Breast epithelium (tissue), 4 donors: ENCODE measurements around the gene LY6G5B. TPM values are rescaled to one million over a fixed set of nuclear protein-coding genes. Genes with fewer than 3 reads are reported as not detected.

ENCODE experiments used
- DNase-seq, 2 donors: peaks; one replicate each; pipeline ENCODE4 v3.0.0-alpha.2; 2019; ENCODE audit warnings: low spot score in 2 of 2
- H3K27ac ChIP-seq, 2 donors: fragments of 200-600 bp; sonication (generic) in 1 of 2; one replicate each; pipeline ENCODE4 v1.5.1; 2016 to 2019; ENCODE audit warnings: mild to moderate bottlenecking in 1 of 2
- H3K27me3 ChIP-seq, 2 donors: fragments of 200-600 bp; sonication (generic) in 1 of 2; one replicate each; pipeline versions ENCODE4 v1.5.1 to v1.6.0; 2017 to 2019; ENCODE audit warnings: control low read depth in 1 of 2, mild to moderate bottlenecking in 1 of 2
- H3K36me3 ChIP-seq: fragments of 200-600 bp; one replicate; pipeline ENCODE4 v1.5.1; 2019
- H3K4me1 ChIP-seq, 2 donors: fragments of 200-600 bp; sonication (generic); one replicate each; pipeline ENCODE4 v1.5.1; 2016 to 2019; ENCODE audit warnings: control low read depth in 1 of 2
- H3K4me3 ChIP-seq, 3 donors: fragments of 200-600 bp; sonication (generic); 1 replicate in 2 of 3; 2 replicates in 1 of 3; pipeline ENCODE4 v1.5.1; 2016 to 2019; ENCODE audit warnings: mild to moderate bottlenecking in 3 of 3, moderate library complexity in 2 of 3
- H3K9me3 ChIP-seq, 2 donors: fragments of 200-600 bp; sonication (generic) in 1 of 2; one replicate each; pipeline ENCODE4 v1.5.1; 2016 to 2019; ENCODE audit warnings: control low read depth in 1 of 2
- CTCF ChIP-seq, 3 donors: fragments of 450-650 bp; IDR thresholded peaks; one replicate each; pipeline ENCODE4 v1.5.1; 2016 to 2017; ENCODE audit warnings: antibody characterized with exemption in 3 of 3, mild to moderate bottlenecking in 3 of 3, moderate library complexity in 3 of 3
- POLR2A ChIP-seq: fragments of 450-650 bp; IDR thresholded peaks from one replicate; pipeline ENCODE4 v1.6.1; 2016; ENCODE audit warnings: antibody characterized with exemption, mild to moderate bottlenecking, moderate library complexity
- POLR2AphosphoS5 ChIP-seq, 3 donors: sonication (generic); formaldehyde crosslinking; IDR thresholded peaks; one replicate each; pipeline ENCODE4 v1.6.1; 2017; ENCODE audit warnings: antibody characterized with exemption in 3 of 3
- intact Hi-C: fragments of 100-400 bp; cut with DNase I; formaldehyde crosslinking; loops from one replicate; pipeline ENCODE4 v1.15.1; 2023; ENCODE audit warnings: low total_unique reads
- total RNA-seq, 3 donors: library from RNA; depleted of rRNA; stranded (reverse); fragments of >200 nt; gene quantifications; one replicate each; pipeline ENCODE4 v1.1.0, GENCODE V29; 2016

Gene LY6G5B
- total RNA-seq, 3 donors from 2014 or later = 6.2 to 12.7 (median 8.5) TPM

GRCh38 chr6:31690231-31691077, 20.7 kb downstream of the LY6G5B start:
- Histone ChIP-seq H3K4me1 (no peaks in the 10 kb centered on the region), H3K27me3 (no peaks in the 10 kb centered on the region), H3K27ac (no peak overlapping the region), H3K4me3 (no peak overlapping the region), H3K36me3 (peaks cover 8% of the 10 kb centered on the region), H3K9me3 (no peaks in the 10 kb centered on the region)
- intact Hi-C loops = loop anchor here (10.0 kb wide), 1 partner anchor 264 kb away; the partner anchor contains the start of genes NELFE and SKIC2
- no peak for TF ChIP-seq CTCF (IDR thresholded peaks at IDR 0.05)
- TF ChIP-seq POLR2A = no peak
- TF ChIP-seq POLR2AphosphoS5 (IDR thresholded peaks at IDR 0.05) = no peak
- DNase-seq = no peak

- DNase-seq = no peak
- Histone ChIP-seq H3K4me3 (no peak overlapping the region), H3K27ac (no peak overlapping the region), H3K9me3 (no peaks in the 10 kb centered on the region), H3K4me1 (no peaks in the 10 kb centered on the region), H3K36me3 (peaks cover 8% of the 10 kb centered on the region), H3K27me3 (no peaks in the 10 kb centered on the region)
- TF ChIP-seq POLR2AphosphoS5 (IDR thresholded peaks at IDR 0.05) = no peak
- TF ChIP-seq POLR2A = no peak
- TF ChIP-seq CTCF (IDR thresholded peaks at IDR 0.05) = no peak
- intact Hi-C loops = loop anchor here (10.0 kb wide), 1 partner anchor 264 kb away; the partner anchor contains the start of genes NELFE and SKIC2
These were observed 21.3 kb downstream of the LY6G5B start for GRCh38 chr6:31691078-31691463.

GRCh38 chr6:31691564-31692108, 21.9 kb downstream of the LY6G5B start:
- no peaks in the 10 kb centered on the region for H3K9me3 ChIP-seq
- peaks cover 8% of the 10 kb centered on the region for H3K36me3 ChIP-seq
- H3K27me3 ChIP-seq = no peaks in the 10 kb centered on the region
- intact Hi-C loops = loop anchor here (10.0 kb wide), 1 partner anchor 263 kb away; the partner anchor contains the start of genes NELFE and SKIC2
- no peak for DNase-seq
- TF ChIP-seq POLR2A (no peak), POLR2AphosphoS5 (IDR thresholded peaks at IDR 0.05) (no peak), CTCF (IDR thresholded peaks at IDR 0.05) (no peak)
- H3K27ac ChIP-seq = no peak overlapping the region
- no peak overlapping the region for H3K4me3 ChIP-seq
- H3K4me1 ChIP-seq = no peaks in the 10 kb centered on the region

GRCh38 chr6:31692353-31692752, 22.6 kb downstream of the LY6G5B start:
- no peak for TF ChIP-seq CTCF (IDR thresholded peaks at IDR 0.05)
- TF ChIP-seq POLR2A = no peak
- TF ChIP-seq POLR2AphosphoS5 (IDR thresholded peaks at IDR 0.05) = no peak
- intact Hi-C loops = loop anchor here (10.0 kb wide), 1 partner anchor 262 kb away; the partner anchor contains the start of genes NELFE and SKIC2
- H3K27me3 ChIP-seq = no peaks in the 10 kb centered on the region
- no peaks in the 10 kb centered on the region for H3K9me3 ChIP-seq
- H3K36me3 ChIP-seq = peaks cover 1% of the 10 kb centered on the region
- no peak overlapping the region for H3K27ac ChIP-seq
- DNase-seq = no peak
- no peak overlapping the region for H3K4me3 ChIP-seq
- H3K4me1 ChIP-seq = no peaks in the 10 kb centered on the region

- Histone ChIP-seq H3K27ac (no peak overlapping the region), H3K9me3 (no peaks in the 10 kb centered on the region), H3K4me3 (no peak overlapping the region), H3K27me3 (no peaks in the 10 kb centered on the region), H3K36me3 (no peaks in the 10 kb centered on the region), H3K4me1 (no peaks in the 10 kb centered on the region)
- intact Hi-C loops = loop anchor here (10.0 kb wide), 1 partner anchor 262 kb away; the partner anchor contains the start of genes NELFE and SKIC2
- DNase-seq = no peak
- TF ChIP-seq CTCF (IDR thresholded peaks at IDR 0.05) (no peak), POLR2A (no peak), POLR2AphosphoS5 (IDR thresholded peaks at IDR 0.05) (no peak)
These were observed 23.1 kb downstream of the LY6G5B start for GRCh38 chr6:31692886-31693285.
